SK-N-SH (cell line): ENCODE measurements around the gene CSNK1E.

ENCODE experiments used
- CHD2 ChIP-seq: fragments of 150-350 bp; IDR thresholded peaks from 2 replicates; pipeline ENCODE4 v1.6.1; 2018; ENCODE audit warnings: low read length; ENCODE audit not compliant: partially characterized antibody
- CTCF ChIP-seq: fragments of 200-600 bp; sonication (generic); IDR thresholded peaks from 2 replicates; pipeline ENCODE4 v1.6.1; 2017; ENCODE audit warnings: antibody characterized with exemption, mild to moderate bottlenecking, moderate library complexity
- EP300 ChIP-seq, 2 experiments: IDR thresholded peaks; 2 replicates each; pipeline versions ENCODE4 v1.4.0 to v1.6.1; 2012; ENCODE audit warnings: borderline replicate concordance in 1 of 2, low read depth in 1 of 2, low read length in 1 of 2
- FOSL2 ChIP-seq: IDR thresholded peaks from 2 replicates; pipeline ENCODE4 v1.4.0; 2012; ENCODE audit warnings: low read depth, mild to moderate bottlenecking, moderate library complexity, borderline replicate concordance
- GABPA ChIP-seq: IDR thresholded peaks from 2 replicates; pipeline ENCODE4 v1.4.0; 2012; ENCODE audit warnings: low read depth, mild to moderate bottlenecking
- JUND ChIP-seq: IDR thresholded peaks from 2 replicates; pipeline ENCODE4 v1.4.0; 2012
- NRF1 ChIP-seq: IDR thresholded peaks from 2 replicates; pipeline ENCODE4 v1.6.1; 2012; ENCODE audit warnings: low read depth, mild to moderate bottlenecking, low read length
- POLR2AphosphoS5 ChIP-seq: IDR thresholded peaks from 2 replicates; pipeline ENCODE4 v1.6.1; 2012; ENCODE audit warnings: low read depth, low read length
- RCOR1 ChIP-seq: fragments of 150-350 bp; IDR thresholded peaks from 2 replicates; pipeline ENCODE4 v1.6.1; 2017; ENCODE audit warnings: antibody characterized with exemption, low read length
- REST ChIP-seq: IDR thresholded peaks from 2 replicates; pipeline ENCODE4 v1.6.1; 2012; ENCODE audit warnings: mild to moderate bottlenecking, low read depth, low read length, moderate library complexity
- RFX5 ChIP-seq: IDR thresholded peaks from 2 replicates; pipeline ENCODE4 v1.6.1; 2012; ENCODE audit warnings: mild to moderate bottlenecking, improper control_type of control experiment, low read length
- SMC3 ChIP-seq: IDR thresholded peaks from 2 replicates; pipeline ENCODE4 v1.6.1; 2012; ENCODE audit warnings: low read depth, low read length, improper control_type of control experiment
- USF2 ChIP-seq: fragments of 150-350 bp; IDR thresholded peaks from 2 replicates; pipeline ENCODE4 v1.6.1; 2017; ENCODE audit warnings: antibody characterized with exemption, low read length, low read depth, borderline replicate concordance

GRCh38 chr22:38338772-38339379 is 21.6 kb upstream of the CSNK1E start:
- TF ChIP-seq CTCF (no peak), USF2 (no peak), EP300 (IDR thresholded peaks at IDR 0.05; ENCODE audit: borderline replicate concordance in 1 of 2, low read depth in 1 of 2, low read length in 1 of 2) (no peak), NRF1 (no peak), REST (no peak), POLR2AphosphoS5 (no peak), CHD2 (no peak), GABPA (no peak), FOSL2 (no peak), RCOR1 (no peak), JUND (no peak), SMC3 (no peak), RFX5 (no peak)
